Left renal pelvis (tissue), 4 donors: Measurements from ENCODE around the gene SAA4. TPM values are rescaled to one million over a fixed set of nuclear protein-coding genes. Genes with fewer than 3 reads are reported as not detected.
"Not testable (repeated sequence)": the region's sequence is repeated elsewhere in the genome, so short reads cannot be mapped to it uniquely, and the experiment has no call there.

Experiments
- DNase-seq, 4 donors: peaks; one replicate each; pipeline ENCODE4 v3.0.0-alpha.2; 2013; ENCODE audit warnings: low read depth in 4 of 4, low spot score in 3 of 4
- polyA plus RNA-seq, 4 donors: library from polyadenylated mRNA; unstranded; fragments of 120-200 nt; gene quantifications; one replicate each; pipeline ENCODE4 v1.2.1, GENCODE V29; 2013; ENCODE audit not compliant: insufficient read length in 4 of 4

SAA4 gene
- under 1 TPM in 1 of 4 donors, not detected in 3; 0.22 TPM for polyA plus RNA-seq

DNA sequence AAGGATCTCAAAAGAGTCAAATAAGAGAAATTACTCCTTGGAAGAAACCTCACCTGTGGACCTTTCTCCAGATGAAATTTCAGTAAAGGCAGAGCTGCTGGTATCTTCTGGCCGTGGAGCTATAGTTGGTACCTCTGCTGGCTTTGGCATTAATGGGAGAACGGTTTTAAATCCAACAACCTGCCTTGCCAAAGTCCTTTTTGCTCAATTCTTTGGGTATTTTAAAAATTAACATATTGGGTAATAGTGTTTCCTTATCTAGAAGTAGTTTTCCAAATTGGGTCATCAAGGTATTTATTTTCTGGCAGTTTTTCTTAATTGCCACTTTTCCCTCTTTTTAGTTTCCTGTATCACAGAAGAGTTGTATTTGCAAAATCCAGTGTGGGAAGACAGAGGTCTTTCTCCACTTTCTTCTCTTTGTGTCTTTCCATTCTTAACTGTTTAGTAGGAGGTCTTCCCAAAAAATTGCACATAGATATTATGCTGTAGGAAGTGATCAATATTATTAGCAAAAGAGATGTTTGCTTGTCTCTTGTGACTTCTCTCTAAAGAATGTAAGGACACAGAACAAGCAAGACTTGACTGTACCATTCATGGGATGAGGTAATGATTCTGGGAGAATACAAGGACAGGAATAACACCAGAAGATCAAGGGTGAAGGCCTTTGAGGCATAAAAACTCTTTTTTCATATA lies at the start of gene SAA4:
TSS of gene SAA4 (minus strand) at position 139 of the 693 bp plus-strand sequence. CDS start 876 bp downstream, outside the sequence.
- DNase-seq, result no peak

DNA sequence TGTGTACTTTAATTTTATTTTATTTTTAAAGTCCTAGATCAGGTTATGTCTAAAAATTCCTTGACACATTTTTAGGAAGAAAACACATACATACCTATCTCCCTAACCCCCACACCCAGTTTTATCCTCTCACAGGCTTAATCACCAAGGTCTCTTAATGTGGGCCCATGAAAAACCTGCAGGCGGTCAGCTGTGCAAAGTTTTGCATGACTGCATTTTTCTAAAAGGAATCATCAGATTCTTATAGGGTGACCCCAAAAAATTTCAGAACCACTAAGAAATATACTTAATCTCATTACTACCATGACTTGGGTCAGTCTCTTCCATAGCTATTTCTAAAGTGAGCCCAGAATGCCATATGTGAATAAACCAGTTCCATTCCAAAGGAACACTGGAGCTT lies 49.2 kb upstream of the SAA4 start:
- DNase-seq, result no peak

GRCh38 chr11:18282626-18283025 lies 46.0 kb upstream of the SAA4 start:
- DNase-seq, result no peak

DNA sequence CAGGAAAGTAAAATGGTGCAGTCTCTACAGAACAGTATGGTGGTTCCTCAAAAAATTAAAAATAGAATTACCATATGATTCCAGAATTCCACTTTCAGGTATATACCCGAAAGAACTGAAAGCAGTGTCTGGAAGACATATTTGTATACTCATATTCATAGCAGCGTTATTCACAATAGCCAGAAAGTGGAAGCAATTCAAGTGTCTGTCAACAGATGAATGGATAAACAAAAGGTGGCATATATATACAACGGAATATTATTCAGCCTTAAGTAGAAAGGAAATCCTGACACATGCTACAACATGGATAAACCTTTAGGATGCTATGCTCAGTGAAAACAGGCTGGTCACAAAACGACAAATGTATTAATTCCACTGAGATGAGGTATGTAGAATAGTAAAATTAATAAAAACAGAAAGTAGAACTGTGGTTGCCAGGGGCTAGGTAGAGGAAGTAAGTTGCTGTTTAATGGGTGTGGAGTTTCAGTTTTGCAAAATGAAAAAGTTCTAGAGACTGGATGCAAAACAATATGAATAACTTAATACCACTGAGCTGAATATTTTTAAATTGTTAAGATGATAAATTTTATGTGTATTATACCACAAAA lies 43.9 kb upstream of the SAA4 start:
- no peak for DNase-seq

DNA sequence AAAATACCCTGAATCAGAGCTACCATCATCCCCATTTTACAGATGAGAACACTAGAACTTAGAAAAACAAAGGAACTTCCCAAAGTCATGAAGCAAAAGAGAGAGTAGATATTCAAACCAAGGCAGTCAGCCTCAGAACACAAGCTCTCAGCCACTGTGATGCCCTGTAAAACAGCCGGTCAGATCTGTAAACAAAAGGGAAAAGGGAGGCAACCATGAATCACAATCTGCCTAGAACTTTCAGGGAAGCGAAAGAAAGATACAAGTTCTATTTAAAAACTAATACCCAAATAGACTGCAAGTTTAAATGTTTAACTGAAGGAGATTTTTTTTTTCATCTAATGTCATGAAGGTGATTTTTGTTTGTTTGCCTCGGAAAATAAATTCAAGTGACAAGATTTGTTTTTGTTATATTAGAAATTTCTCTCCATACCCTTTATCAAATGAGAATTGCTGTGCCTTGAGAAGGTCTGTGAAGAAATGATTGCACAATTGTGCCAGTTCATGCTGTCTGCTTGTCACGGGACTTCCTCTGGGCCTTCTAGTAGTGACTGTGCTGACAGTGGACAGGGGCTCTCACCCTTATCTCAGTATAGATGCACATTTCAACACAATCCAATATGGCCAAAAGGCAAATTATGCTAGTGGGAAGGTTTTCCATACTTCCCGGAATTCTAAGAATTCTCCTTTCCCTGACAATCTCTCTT lies 41.1 kb upstream of the SAA4 start:
- no peak for DNase-seq

GRCh38 chr11:18271206-18271605 lies 34.6 kb upstream of the SAA4 start:
- no peak for DNase-seq

DNA sequence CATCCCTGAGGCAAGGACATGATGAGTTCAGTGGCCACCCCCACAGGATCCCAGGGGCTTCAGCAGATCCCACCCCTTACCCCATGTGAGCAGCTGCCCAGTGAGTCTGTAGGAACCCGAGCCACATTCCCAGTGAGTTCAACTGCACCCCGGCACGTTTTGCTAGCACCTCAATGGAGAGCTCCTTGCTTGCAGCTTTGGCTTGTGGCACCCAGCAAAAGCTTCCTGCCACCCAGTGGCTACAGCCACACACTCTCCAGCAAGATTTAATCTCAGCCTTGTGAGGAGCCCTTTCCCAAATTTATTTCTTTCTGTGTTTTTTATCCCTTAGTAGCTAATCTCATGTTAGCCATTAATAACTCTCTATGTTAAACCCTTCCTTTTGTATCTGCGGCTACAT lies 33.5 kb upstream of the SAA4 start:
- no peak for DNase-seq

GRCh38 chr11:18269252-18269651 lies 32.6 kb upstream of the SAA4 start:
- not testable (repeated sequence) for DNase-seq

DNA sequence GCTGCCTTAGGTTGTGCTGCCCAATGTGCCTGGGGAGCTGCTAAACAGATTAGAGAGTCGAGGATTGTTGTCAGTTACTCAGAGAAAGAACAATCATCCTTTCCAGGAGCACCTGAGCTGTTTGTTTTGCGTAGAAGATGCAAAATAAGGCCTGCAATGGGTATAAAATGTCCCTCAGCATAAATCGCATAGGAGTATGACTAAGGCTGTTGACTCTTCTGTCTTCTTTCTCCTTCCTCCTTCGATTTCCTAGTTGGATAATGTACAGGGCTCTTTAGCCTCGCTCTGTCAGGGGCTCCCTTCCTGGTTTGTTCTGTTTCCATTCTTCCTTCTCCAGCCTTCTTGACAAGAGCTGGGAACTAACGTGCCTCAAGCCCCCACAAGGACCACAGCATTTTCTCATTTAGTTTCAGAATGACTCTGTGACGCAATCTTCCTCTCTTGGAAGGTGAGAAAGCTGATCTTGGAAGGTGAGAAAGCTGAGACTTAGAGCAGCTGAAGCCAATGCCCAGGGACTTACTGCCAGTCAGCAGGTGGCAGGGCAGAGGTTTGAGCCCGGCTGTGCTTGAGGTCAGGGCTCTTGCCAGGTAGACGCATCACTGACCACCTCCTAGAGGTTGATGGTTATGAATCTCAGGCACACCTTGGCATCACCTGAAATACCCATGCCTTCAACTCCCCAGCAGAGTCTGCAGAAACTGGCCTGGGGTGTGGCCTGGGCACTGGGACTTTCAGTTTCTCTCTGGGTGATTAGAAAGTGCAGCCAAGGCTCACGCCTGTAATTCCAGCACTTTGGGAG lies 30.9 kb upstream of the SAA4 start:
- not testable (repeated sequence) for DNase-seq

DNA sequence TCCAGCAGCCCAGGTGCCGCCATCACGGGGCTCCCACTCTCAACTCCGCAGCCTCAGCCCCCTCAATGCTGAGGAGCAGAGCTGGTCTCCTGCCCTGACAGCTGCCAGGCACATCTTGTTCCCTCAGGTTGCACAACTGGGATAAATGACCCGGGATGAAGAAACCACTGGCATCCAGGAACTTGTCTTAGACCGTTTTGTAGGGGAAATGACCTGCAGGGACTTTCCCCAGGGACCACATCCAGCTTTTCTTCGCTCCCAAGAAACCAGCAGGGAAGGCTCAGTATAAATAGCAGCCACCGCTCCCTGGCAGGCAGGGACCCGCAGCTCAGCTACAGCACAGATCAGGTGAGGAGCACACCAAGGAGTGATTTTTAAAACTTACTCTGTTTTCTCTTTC lies 29.3 kb upstream of the SAA4 start, which contains the start of gene SAA1:
TSS of gene SAA1 (plus strand) at position 316 of the 400 bp plus-strand sequence. CDS start 624 bp downstream, outside the sequence.
- DNase-seq, result no peak

GRCh38 chr11:18264677-18265555 lies 28.3 kb upstream of the SAA4 start:
- DNase-seq, result no peak

DNA sequence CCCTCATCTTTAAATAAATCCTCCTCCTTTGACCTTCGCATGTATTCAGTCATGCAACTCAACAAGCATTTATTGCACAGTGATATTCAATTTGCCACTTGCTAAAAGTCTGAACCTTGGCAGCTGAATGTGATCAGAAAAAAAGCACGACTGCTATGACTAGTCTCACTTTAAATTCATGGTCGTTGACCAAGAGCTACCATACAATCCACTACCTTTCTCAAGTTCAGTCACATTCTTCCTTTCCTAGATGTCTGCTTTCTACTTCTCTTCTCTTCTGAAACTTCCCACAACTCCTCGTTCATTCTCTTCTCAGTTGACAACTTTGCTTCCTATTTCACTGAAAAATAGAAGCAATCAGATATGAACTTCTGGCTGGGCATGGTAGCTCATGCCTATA lies 27.4 kb upstream of the SAA4 start:
- DNase-seq, result no peak

- DNase-seq, result not testable (repeated sequence)
Measured at GRCh38 chr11:18262681-18263350, 26.2 kb upstream of the SAA4 start.

DNA sequence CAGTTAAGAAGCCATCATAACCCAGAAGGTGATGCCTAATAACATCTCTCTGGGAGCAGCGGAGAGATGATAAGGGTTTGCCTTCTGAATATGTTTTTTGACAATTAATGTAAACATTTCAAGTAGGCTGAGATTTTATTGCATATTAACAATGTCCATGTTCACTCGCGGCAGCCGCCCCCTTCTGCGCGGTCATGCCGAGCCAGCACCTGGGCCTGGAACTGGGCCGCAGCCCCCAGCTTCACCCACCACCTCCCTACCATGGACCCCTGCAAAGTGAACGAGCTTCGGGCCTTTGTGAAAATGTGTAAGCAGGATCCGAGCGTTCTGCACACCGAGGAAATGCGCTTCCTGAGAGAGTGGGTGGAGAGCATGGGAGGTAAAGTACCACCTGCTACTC lies 25.1 kb upstream of the SAA4 start:
- DNase-seq, result no peak

- no peak for DNase-seq
Measured at GRCh38 chr11:18259259-18259658, 22.7 kb upstream of the SAA4 start.

DNA sequence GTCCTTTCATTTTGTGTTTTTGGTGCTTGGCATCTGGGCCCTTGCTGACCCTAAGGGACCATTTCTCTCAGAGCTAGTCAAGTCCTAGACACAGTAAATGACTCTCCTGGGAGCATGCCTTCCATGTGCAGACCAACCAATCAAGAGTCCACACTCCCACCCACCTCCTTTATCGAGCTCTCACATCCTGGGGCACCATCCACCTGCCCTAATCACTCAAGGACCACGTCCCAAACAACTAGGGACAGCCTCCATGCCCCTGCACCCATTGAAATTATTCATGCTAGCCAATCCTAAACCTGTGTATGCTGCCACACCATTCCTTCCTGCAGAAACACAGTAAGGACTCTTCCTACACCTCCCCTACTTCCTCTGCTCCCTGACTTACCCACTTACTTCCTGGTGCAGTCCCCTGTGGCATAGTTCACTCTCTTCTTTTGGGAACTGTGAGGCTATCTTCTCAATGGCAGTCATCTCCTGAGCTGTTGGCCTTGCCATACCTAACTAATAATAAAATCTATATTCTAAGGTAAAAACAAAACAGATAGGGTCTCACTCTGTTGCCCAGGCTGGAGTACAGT lies 18.3 kb upstream of the SAA4 start:
- DNase-seq, result no peak

GRCh38 chr11:18253778-18254338 lies 17.3 kb upstream of the SAA4 start:
- no peak for DNase-seq

DNA sequence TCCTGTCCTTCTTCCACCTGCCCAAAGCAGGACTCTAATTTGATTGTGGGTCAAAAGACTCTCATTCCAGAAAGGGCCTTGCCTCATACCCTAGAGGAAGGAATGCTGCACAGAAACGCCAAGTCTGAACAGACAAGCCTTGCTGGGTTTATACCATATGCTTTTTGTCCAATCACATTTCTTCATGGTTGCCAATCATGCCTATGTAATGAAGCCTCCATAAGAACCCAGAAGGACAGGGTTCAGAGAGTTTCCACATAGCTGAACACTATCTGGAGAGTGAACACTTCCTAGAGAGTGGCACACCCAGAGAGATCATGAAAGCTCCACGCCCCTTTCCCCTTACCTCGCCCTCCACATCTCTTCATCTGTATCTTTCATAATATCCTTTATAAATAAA lies 16.6 kb upstream of the SAA4 start:
- DNase-seq, result no peak

DNA sequence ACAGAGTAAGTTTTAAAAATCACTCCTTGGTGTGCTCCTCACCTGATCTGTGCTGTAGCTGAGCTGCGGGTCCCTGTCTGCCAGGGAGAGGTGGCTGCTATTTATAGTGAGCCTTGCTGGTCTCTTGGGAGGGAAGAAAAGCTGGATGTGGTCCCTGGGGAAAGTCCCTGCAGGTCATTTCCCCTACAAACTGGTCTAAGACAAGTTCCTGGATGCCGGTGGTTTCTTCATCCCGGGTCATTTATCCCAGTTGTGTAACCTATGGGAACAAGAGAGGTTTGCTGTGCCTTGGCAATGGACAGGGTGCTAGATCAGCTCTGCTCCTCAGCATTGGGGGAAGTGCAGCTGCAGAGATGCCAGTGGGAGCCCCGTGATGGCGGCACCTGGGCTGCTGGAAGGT lies 12.0 kb upstream of the SAA4 start, which contains the start of gene SAA2:
TSS of gene SAA2 (minus strand) at position 108 of the 400 bp plus-strand sequence. CDS start 657 bp downstream, outside the sequence.
- no peak for DNase-seq
